ENCODE results near the gene SUCLG2.

GRCh38 chr3:67684211-67684610 lies 29.8 kb upstream of the SUCLG2 start:
- TF ChIP-seq CTCF (conservative IDR thresholded peaks at IDR 0.05 in 1 of 2, IDR thresholded peaks at IDR 0.05 in 1 of 2; ENCODE audit: extremely low read depth in 1 of 2, insufficient read depth in 1 of 2, low read depth in 1 of 2, low read length in 2 of 2) = no peak
- TF ChIP-seq EZH2 (IDR thresholded peaks at IDR 0.05; ENCODE audit: borderline replicate concordance, low read length) = no peak
